Measurements from ENCODE around the gene PAFAH2. TPM values are rescaled to one million over a fixed set of nuclear protein-coding genes. Genes with fewer than 3 reads are reported as not detected.

PAFAH2 gene
- total and polyA plus RNA-seq, 2 of the 8 experiments (the other 6 are each of a cell fraction or from before 2014, with no cell fraction given): 7.7 to 9.3 TPM

DNA sequence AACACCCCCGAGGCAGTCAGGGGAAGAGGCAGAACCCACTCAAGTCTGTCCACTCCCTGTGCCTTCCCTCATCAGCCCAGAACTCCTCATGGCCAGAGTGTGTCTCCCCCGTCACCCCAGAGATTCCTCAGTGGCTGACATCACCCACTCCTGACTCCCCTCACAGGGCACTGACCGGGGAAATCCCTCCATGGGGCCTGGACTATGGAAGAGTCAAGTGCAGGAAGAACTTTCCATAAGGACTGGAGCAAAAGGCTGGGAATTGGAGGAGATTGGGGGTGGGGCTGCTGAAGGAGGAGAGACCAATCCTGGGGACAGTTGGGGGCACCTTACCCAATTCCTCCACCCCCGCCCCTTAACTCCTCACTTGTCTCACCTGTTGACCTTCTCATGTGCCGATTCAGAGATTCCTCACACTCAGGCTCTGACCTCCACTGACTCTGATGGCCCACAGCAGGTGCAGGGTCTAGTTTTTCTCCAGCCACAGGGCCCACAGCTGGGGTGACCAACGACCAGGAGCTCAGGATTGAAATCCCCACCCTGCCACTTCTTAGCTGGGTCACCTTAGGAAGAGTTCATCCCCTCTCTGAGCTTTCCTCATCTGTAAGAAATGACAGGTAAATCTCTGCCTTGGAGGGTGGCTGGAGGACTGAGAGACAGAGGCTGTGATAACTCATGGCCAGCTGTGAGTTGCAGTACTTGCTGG, 23.2 kb upstream of the PAFAH2 start:
- POLR2A ChIA-PET (ENCODE audit: partially characterized antibody): interaction anchor here (0.6 to 1.9 kb wide), 4 partner anchors 8 to 126 kb away, joined by 4 to 5 read pairs (median 4); no protein-coding TSS in a partner anchor
- H3K23ac ChIP-seq (ENCODE audit: insufficient read length): no peak overlapping the region
- no peak overlapping the region for H3K4ac ChIP-seq (replicated peaks; ENCODE audit: insufficient read length, low read depth, low read length)
- TF ChIP-seq CEBPB (IDR thresholded peaks at IDR 0.05; ENCODE audit: low read depth, low read length) (no peak), SIN3A (conservative IDR thresholded peaks at IDR 0.05 in 1 of 2, IDR thresholded peaks at IDR 0.05 in 1 of 2; ENCODE audit: low read depth in 1 of 2, low read length in 2 of 2) (peak in 1 of 2 experiments; percentile 56; a peak in 1 of 4 replicates), KDM4A (IDR thresholded peaks at IDR 0.05; ENCODE audit: low read depth, low read length, severe bottlenecking) (peak; percentile 5)
- TF ChIP-seq, protein P1, sequence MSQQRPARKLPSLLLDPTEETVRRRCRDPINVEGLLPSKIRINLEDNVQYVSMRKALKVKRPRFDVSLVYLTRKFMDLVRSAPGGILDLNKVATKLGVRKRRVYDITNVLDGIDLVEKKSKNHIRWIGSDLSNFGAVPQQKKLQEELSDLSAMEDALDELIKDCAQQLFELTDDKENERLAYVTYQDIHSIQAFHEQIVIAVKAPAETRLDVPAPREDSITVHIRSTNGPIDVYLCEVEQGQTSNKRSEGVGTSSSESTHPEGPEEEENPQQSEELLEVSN (IDR thresholded peaks at IDR 0.05): no peak
- peak overlapping the region; percentile 31 for H4K91ac ChIP-seq (replicated peaks; ENCODE audit: insufficient read length, low read length)
- H3K27me3 ChIP-seq (replicated peaks in 1 of 4; ENCODE audit: control insufficient read depth in 3 of 4, extremely low read depth in 1 of 4, insufficient read depth in 3 of 4, low read length in 3 of 4): no peaks in the 10 kb centered on the region
- CTCF ChIA-PET (ENCODE audit: partially characterized antibody): interaction anchor here (0.9 to 6.4 kb wide), 9 partner anchors 8 to 211 kb away, joined by 3 to 46 read pairs (median 10); partner anchors contain the start of gene PAFAH2
- H3K4me3 ChIP-seq (ENCODE audit: extremely low read depth in 1 of 4, insufficient read depth in 2 of 4, low read depth in 3 of 4, low read length in 4 of 4): peak overlapping the region in 1 of 4 experiments; percentile 55; a peak in 2 of 8 replicates
- no peak for DNase-seq (ENCODE audit: low read depth in 1 of 2, low spot score in 2 of 2)
- no peak overlapping the region; the same call in 1 of the 2 replicates for H3K18ac ChIP-seq (ENCODE audit: extremely low read depth, low read length)
- H4K8ac ChIP-seq (ENCODE audit: extremely low read depth, insufficient read depth, low read length): no peak overlapping the region; the same call in 1 of the 2 replicates
- H3K56ac ChIP-seq (replicated peaks; ENCODE audit: insufficient read length, low read depth, low read length): no peak overlapping the region
- H2BK15ac ChIP-seq (ENCODE audit: low read length): peak overlapping the region; percentile 95; the same call in 1 of the 2 replicates
- H3K23me2 ChIP-seq (ENCODE audit: low read depth, low read length): peaks cover 3% of the 10 kb centered on the region; the same call in 1 of the 2 replicates
- no peaks in the 10 kb centered on the region for H3K36me3 ChIP-seq (ENCODE audit: control insufficient read depth in 2 of 4, insufficient read depth in 4 of 4, low read length in 3 of 4)
- no peaks in the 10 kb centered on the region for H3K79me1 ChIP-seq (ENCODE audit: low read depth, low read length)
- H3K27ac ChIP-seq (ENCODE audit: low read depth, low read length): no peak overlapping the region
- H2BK5ac ChIP-seq (ENCODE audit: low read depth, low read length): peak overlapping the region; percentile 32; the same call in 1 of the 2 replicates
- H2BK12ac ChIP-seq (ENCODE audit: low read depth, low read length): 0 out of 2 replicates have a peak overlapping the region, but pooled peaks have one; percentile 50
- no peak overlapping the region for H3K14ac ChIP-seq (ENCODE audit: insufficient read length)
- no peak overlapping the region for H2BK20ac ChIP-seq (ENCODE audit: low read length)
- WGBS, 2 experiments (ENCODE audit: extremely low coverage in 1 of 2, insufficient coverage in 1 of 2, insufficient read length in 1 of 2, insufficient replicate concordance in 2 of 2, low coverage in 1 of 2, low lambda C conversion rate in 2 of 2, missing lambda C conversion rate in 1 of 2): 82% methylated on average over 5 of the region's 6 CpGs; no CpG with 5 or more reads in 1 of the 2 experiments
- H3K79me2 ChIP-seq (ENCODE audit: control insufficient read depth in 1 of 2, insufficient read depth in 2 of 2, low read length in 2 of 2): no peaks in the 10 kb centered on the region
- no peak for FAIRE-seq
- H4K20me1 ChIP-seq (replicated peaks in 1 of 2; ENCODE audit: control insufficient read depth in 1 of 2, insufficient read depth in 2 of 2, low read length in 2 of 2): no peaks in the 10 kb centered on the region
- H4K5ac ChIP-seq (ENCODE audit: insufficient read length, low read depth, low read length): no peak overlapping the region
- no peak overlapping the region for H2AFZ ChIP-seq (ENCODE audit: low read length)
- no peak overlapping the region for H2BK120ac ChIP-seq (replicated peaks; ENCODE audit: low read depth, low read length)
- peak overlapping the region; percentile 17 to 74; a peak in 2 of 4 replicates for H3K4me2 ChIP-seq (ENCODE audit: insufficient read depth in 1 of 2, low read depth in 2 of 2, low read length in 2 of 2)
- H3K9ac ChIP-seq (replicated peaks in 1 of 4; ENCODE audit: extremely low read depth in 1 of 4, low read depth in 3 of 4, low read length in 3 of 4): no peak overlapping the region
- no peaks in the 10 kb centered on the region for H3K9me3 ChIP-seq (ENCODE audit: insufficient read depth in 2 of 2, low read depth in 1 of 2, low read length in 1 of 2)
- H3K4me1 ChIP-seq (replicated peaks in 1 of 4; ENCODE audit: control insufficient read depth in 3 of 4, insufficient read depth in 4 of 4, low read length in 3 of 4): peaks cover 0 to 19% (median 12%) of the 10 kb centered on the region in 4 experiments; a peak in 6 of 7 replicates
- H2AK5ac ChIP-seq (ENCODE audit: low read depth, low read length): peak overlapping the region; percentile 85

Data from H1 (cell line).